ENCODE data around the gene GDPGP1. TPM values are rescaled to one million over a fixed set of nuclear protein-coding genes. Genes with fewer than 3 reads are reported as not detected.

GDPGP1 gene
- total and polyA plus RNA-seq, 10 of the 15 experiments (the other 5 are each of a cell fraction or from before 2014, with no cell fraction given): 0.68 to 8.9 (median 3.0) TPM

- POLR2A ChIA-PET: interaction anchor here (0.7 to 1.1 kb wide), 5 partner anchors 16 to 399 kb away, joined by 3 to 4 read pairs (median 3); partner anchors contain the start of gene CIB1
- no peaks in the 10 kb centered on the region for H3K9me3 ChIP-seq (replicated peaks; ENCODE audit: control insufficient read depth, insufficient read depth, low read length)
- H3K4me2 ChIP-seq (ENCODE audit: control insufficient read depth, insufficient read depth): no peak overlapping the region
- no TSS peak for BruUV-seq (replicated peaks)
- H3K27ac ChIP-seq (ENCODE audit: control insufficient read depth, insufficient read depth): no peak overlapping the region
- ATAC-seq: peak; percentile 92
- in situ Hi-C loops (cut with MboI): loop anchor here (5.0 kb wide), 1 partner anchor 124 kb away; no protein-coding TSS in a partner anchor
- H3K4me1 ChIP-seq (ENCODE audit: control insufficient read depth, insufficient read depth, low read length): no peaks in the 10 kb centered on the region
- no peaks in the 10 kb centered on the region for H3K79me2 ChIP-seq (ENCODE audit: control insufficient read depth, insufficient read depth, low read length)
- RAD21 ChIA-PET (ENCODE audit: unreplicated experiment): interaction anchor here (0.6 to 2.4 kb wide), 8 partner anchors 16 to 412 kb away, joined by 3 to 7 read pairs (median 4); no protein-coding TSS in a partner anchor
- H3K36me3 ChIP-seq (ENCODE audit: control insufficient read depth in 2 of 2, insufficient read depth in 2 of 2, low read length in 1 of 2): no peaks in the 10 kb centered on the region
- H3K9ac ChIP-seq (ENCODE audit: control insufficient read depth, insufficient read depth, low read length): no peak overlapping the region
- no peaks in the 10 kb centered on the region for H4K20me1 ChIP-seq (ENCODE audit: control insufficient read depth, insufficient read depth)
- CTCF ChIA-PET: interaction anchor here (0.5 to 5.3 kb wide), 28 partner anchors 9 to 646 kb away, joined by 3 to 27 read pairs (median 4); partner anchors contain the start of genes CIB1, GDPGP1 and NGRN
- no peaks in the 10 kb centered on the region for H3K27me3 ChIP-seq (replicated peaks in 1 of 2; ENCODE audit: control insufficient read depth in 2 of 2, insufficient read depth in 2 of 2, low read length in 1 of 2)
- peak; percentile 47 for FAIRE-seq
- no peak for DNase-seq (ENCODE audit: low read depth, low spot score)
- SMC1A ChIA-PET (ENCODE audit: uncharacterized antibody, unreplicated experiment): interaction anchor here (0.6 to 2.9 kb wide), 12 partner anchors 13 to 187 kb away, joined by 3 to 18 read pairs (median 3); no protein-coding TSS in a partner anchor
- intact Hi-C loops (cut with micrococcal nuclease; ENCODE audit: unreplicated experiment): loop anchor here (5.0 kb wide), 2 partner anchors 54 to 144 kb away; partner anchors contain the start of genes CIB1 and GDPGP1
- no peak overlapping the region for H3K4me3 ChIP-seq
- no peak overlapping the region for H2AFZ ChIP-seq (ENCODE audit: control insufficient read depth, low read depth, low read length)
- TF ChIP-seq SREBF1 (IDR thresholded peaks at IDR 0.05; ENCODE audit: low read length): no peak
- TF ChIP-seq HDAC6 (IDR thresholded peaks at IDR 0.05; ENCODE audit: unreplicated experiment): no peak
- TF ChIP-seq ZSCAN29 (IDR thresholded peaks at IDR 0.05): no peak
- no peak for TF ChIP-seq CREM (IDR thresholded peaks at IDR 0.05; ENCODE audit: low read depth)
- TF ChIP-seq E4F1 (IDR thresholded peaks at IDR 0.05; ENCODE audit: borderline replicate concordance, partially characterized antibody): no peak
- peak; percentile 76; the same call in 1 of the 2 replicates for TF ChIP-seq SMC3 (IDR thresholded peaks at IDR 0.05; ENCODE audit: borderline replicate concordance, low read length)
- TF ChIP-seq BMI1 (IDR thresholded peaks at IDR 0.05; ENCODE audit: borderline replicate concordance): no peak
- TF ChIP-seq PRDM15 (CRISPR knock-in tag; IDR thresholded peaks at IDR 0.05): no peak
- TF ChIP-seq ZNF207 (IDR thresholded peaks at IDR 0.05; ENCODE audit: borderline replicate concordance): no peak
- peak; percentile 90 for TF ChIP-seq RAD21 (IDR thresholded peaks at IDR 0.05; ENCODE audit: insufficient read depth, low read depth, low read length)
- TF ChIP-seq SKIL (IDR thresholded peaks at IDR 0.05; ENCODE audit: low read depth, poor library complexity, severe bottlenecking): no peak
- no peak for TF ChIP-seq IRF4 (IDR thresholded peaks at IDR 0.05; ENCODE audit: low read depth, low read length)
- peak; percentile 54 to 80 (median 61); a peak in 5 of 6 replicates for TF ChIP-seq CTCF (IDR thresholded peaks at IDR 0.05 in 2 of 3, conservative IDR thresholded peaks at IDR 0.05 in 1 of 3; ENCODE audit: control insufficient read depth in 2 of 3, extremely low read depth in 1 of 3, insufficient read depth in 1 of 3, low read depth in 3 of 3, low read length in 3 of 3)
- TF ChIP-seq SRF (IDR thresholded peaks at IDR 0.05; ENCODE audit: low read depth in 2 of 2, low read length in 2 of 2): no peak
Observed at GRCh38 chr15:90286678-90287077, 52.7 kb downstream of the GDPGP1 start.
